HepG2 (cell line): ENCODE data around the gene FEM1B. TPM values are rescaled to one million over a fixed set of nuclear protein-coding genes. Genes with fewer than 3 reads are reported as not detected.

Experiments
- E2F2 ChIP-seq: sonication (generic); formaldehyde crosslinking; IDR thresholded peaks from 2 replicates; pipeline ENCODE4 v1.4.0; 2020; ENCODE audit warnings: missing genetic modification reagents, borderline replicate concordance
- GATAD2A ChIP-seq: IDR thresholded peaks from 2 replicates; pipeline ENCODE4 v1.6.1; 2016
- ISL2 ChIP-seq: sonication (generic); formaldehyde crosslinking; IDR thresholded peaks from 2 replicates; pipeline ENCODE4 v1.5.0; 2020; ENCODE audit warnings: missing genetic modification reagents
- MIER3 ChIP-seq: IDR thresholded peaks from 2 replicates; pipeline ENCODE4 v1.6.1; 2016; ENCODE audit warnings: missing compliant biosample characterization, borderline replicate concordance
- MYC ChIP-seq: sonication (generic); formaldehyde crosslinking; IDR thresholded peaks from 2 replicates; pipeline ENCODE4 v1.9.0; 2021; ENCODE audit warnings: missing genetic modification reagents, borderline replicate concordance
- SNAI1 ChIP-seq: sonication (generic); formaldehyde crosslinking; IDR thresholded peaks from 2 replicates; pipeline ENCODE4 v1.5.0; 2020; ENCODE audit warnings: mild to moderate bottlenecking, missing genetic modification reagents, borderline replicate concordance
- TBP ChIP-seq: sonication (generic); formaldehyde crosslinking; IDR thresholded peaks from 2 replicates; pipeline ENCODE4 v1.5.0; 2020; ENCODE audit warnings: missing genetic modification reagents
- ZFP82 ChIP-seq: sonication (generic); formaldehyde crosslinking; IDR thresholded peaks from 2 replicates; pipeline ENCODE4 v1.5.1; 2020; ENCODE audit warnings: mild to moderate bottlenecking, missing genetic modification reagents, borderline replicate concordance
- ZNF143 ChIP-seq: sonication (generic); formaldehyde crosslinking; IDR thresholded peaks from 2 replicates; pipeline ENCODE4 v1.4.0; 2020; ENCODE audit warnings: missing genetic modification reagents
- ZNF562 ChIP-seq: sonication (generic); formaldehyde crosslinking; IDR thresholded peaks from 2 replicates; pipeline ENCODE4 v1.8.0; 2022; ENCODE audit warnings: missing genetic modification reagents, borderline replicate concordance
- polyA plus RNA-seq, 8 experiments: library from polyadenylated mRNA; depleted of rRNA in 3 of 8; stranded (reverse) in 7 of 8; unstranded in 1 of 8; fragments of >200 nt; fragmentation: Illumina TruSeq in 4 of 8; extraction: Trizol in 4 of 8; gene quantifications; 2 replicates each; pipeline versions ENCODE4 v1.2.1 to v1.2.3, GENCODE V29; 2011 to 2016; ENCODE audit warnings: low read depth in 4 of 8, missing spikeins in 1 of 8, mixed read lengths in 1 of 8; ENCODE audit not compliant: insufficient read depth in 1 of 8
- total RNA-seq, 5 experiments: library from RNA; depleted of rRNA; stranded (reverse); fragments of >200 nt; fragmentation: Illumina TruSeq; extraction: Trizol; gene quantifications; 2 replicates each; pipeline ENCODE4 v1.2.3, GENCODE V29; 2016; ENCODE audit warnings: low read depth in 1 of 5
- TF ChIP-seq, protein P1 (sequence below): sonication (generic); formaldehyde crosslinking; IDR thresholded peaks from 2 replicates; pipeline ENCODE4 v1.4.0; 2020; ENCODE audit warnings: mild to moderate bottlenecking, missing genetic modification reagents
- TF ChIP-seq, protein P2 (sequence below): sonication (generic); formaldehyde crosslinking; IDR thresholded peaks from 2 replicates; pipeline ENCODE4 v1.4.0; 2020; ENCODE audit warnings: missing genetic modification reagents, mild to moderate bottlenecking, borderline replicate concordance
- TF ChIP-seq, protein P3 (sequence below): sonication (generic); formaldehyde crosslinking; IDR thresholded peaks from 2 replicates; pipeline ENCODE4 v1.4.0; 2020; ENCODE audit warnings: mild to moderate bottlenecking, missing genetic modification reagents
- TF ChIP-seq, protein P4 (sequence below): sonication (generic); formaldehyde crosslinking; IDR thresholded peaks from 2 replicates; pipeline ENCODE4 v1.4.0; 2020; ENCODE audit warnings: missing genetic modification reagents
- TF ChIP-seq, protein P5 (sequence below): sonication (generic); formaldehyde crosslinking; IDR thresholded peaks from 2 replicates; pipeline ENCODE4 v1.8.1; 2023; ENCODE audit warnings: mild to moderate bottlenecking, missing genetic modification reagents

Gene FEM1B
- total and polyA plus RNA-seq, 2 of the 13 experiments (the other 11 are each of a cell fraction or from before 2014, with no cell fraction given): 38.1 to 40.0 TPM

GRCh38 chr15:68256675-68257450 is 20.7 kb upstream of the FEM1B start (continued):
- TF ChIP-seq, protein P1, sequence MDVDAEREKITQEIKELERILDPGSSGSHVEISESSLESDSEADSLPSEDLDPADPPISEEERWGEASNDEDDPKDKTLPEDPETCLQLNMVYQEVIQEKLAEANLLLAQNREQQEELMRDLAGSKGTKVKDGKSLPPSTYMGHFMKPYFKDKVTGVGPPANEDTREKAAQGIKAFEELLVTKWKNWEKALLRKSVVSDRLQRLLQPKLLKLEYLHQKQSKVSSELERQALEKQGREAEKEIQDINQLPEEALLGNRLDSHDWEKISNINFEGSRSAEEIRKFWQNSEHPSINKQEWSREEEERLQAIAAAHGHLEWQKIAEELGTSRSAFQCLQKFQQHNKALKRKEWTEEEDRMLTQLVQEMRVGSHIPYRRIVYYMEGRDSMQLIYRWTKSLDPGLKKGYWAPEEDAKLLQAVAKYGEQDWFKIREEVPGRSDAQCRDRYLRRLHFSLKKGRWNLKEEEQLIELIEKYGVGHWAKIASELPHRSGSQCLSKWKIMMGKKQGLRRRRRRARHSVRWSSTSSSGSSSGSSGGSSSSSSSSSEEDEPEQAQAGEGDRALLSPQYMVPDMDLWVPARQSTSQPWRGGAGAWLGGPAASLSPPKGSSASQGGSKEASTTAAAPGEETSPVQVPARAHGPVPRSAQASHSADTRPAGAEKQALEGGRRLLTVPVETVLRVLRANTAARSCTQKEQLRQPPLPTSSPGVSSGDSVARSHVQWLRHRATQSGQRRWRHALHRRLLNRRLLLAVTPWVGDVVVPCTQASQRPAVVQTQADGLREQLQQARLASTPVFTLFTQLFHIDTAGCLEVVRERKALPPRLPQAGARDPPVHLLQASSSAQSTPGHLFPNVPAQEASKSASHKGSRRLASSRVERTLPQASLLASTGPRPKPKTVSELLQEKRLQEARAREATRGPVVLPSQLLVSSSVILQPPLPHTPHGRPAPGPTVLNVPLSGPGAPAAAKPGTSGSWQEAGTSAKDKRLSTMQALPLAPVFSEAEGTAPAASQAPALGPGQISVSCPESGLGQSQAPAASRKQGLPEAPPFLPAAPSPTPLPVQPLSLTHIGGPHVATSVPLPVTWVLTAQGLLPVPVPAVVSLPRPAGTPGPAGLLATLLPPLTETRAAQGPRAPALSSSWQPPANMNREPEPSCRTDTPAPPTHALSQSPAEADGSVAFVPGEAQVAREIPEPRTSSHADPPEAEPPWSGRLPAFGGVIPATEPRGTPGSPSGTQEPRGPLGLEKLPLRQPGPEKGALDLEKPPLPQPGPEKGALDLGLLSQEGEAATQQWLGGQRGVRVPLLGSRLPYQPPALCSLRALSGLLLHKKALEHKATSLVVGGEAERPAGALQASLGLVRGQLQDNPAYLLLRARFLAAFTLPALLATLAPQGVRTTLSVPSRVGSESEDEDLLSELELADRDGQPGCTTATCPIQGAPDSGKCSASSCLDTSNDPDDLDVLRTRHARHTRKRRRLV (CRISPR knock-in tag): no peak
- TF ChIP-seq GATAD2A (CRISPR knock-in tag) (peak; percentile 61), ZNF143 (CRISPR knock-in tag) (0 out of 2 replicates have a peak, but pooled peaks have one; percentile 34), E2F2 (CRISPR knock-in tag) (no peak), SNAI1 (CRISPR knock-in tag) (no peak), ISL2 (peak; percentile 50; the same call in 1 of the 2 replicates), MIER3 (CRISPR knock-in tag) (peak; percentile 54; the same call in 1 of the 2 replicates), ZFP82 (CRISPR knock-in tag) (no peak), TBP (CRISPR knock-in tag) (no peak), MYC (peak; percentile 76; the same call in 1 of the 2 replicates), ZNF562 (CRISPR knock-in tag) (no peak)
- TF ChIP-seq, protein P2, sequence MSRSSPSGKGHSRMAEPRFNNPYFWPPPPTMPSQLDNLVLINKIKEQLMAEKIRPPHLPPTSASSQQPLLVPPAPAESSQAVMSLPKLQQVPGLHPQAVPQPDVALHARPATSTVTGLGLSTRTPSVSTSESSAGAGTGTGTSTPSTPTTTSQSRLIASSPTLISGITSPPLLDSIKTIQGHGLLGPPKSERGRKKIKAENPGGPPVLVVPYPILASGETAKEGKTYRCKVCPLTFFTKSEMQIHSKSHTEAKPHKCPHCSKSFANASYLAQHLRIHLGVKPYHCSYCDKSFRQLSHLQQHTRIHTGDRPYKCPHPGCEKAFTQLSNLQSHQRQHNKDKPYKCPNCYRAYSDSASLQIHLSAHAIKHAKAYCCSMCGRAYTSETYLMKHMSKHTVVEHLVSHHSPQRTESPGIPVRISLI (CRISPR knock-in tag): no peak
- TF ChIP-seq, protein P3, sequence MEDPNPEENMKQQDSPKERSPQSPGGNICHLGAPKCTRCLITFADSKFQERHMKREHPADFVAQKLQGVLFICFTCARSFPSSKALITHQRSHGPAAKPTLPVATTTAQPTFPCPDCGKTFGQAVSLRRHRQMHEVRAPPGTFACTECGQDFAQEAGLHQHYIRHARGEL (CRISPR knock-in tag): no peak
- TF ChIP-seq, protein P4, sequence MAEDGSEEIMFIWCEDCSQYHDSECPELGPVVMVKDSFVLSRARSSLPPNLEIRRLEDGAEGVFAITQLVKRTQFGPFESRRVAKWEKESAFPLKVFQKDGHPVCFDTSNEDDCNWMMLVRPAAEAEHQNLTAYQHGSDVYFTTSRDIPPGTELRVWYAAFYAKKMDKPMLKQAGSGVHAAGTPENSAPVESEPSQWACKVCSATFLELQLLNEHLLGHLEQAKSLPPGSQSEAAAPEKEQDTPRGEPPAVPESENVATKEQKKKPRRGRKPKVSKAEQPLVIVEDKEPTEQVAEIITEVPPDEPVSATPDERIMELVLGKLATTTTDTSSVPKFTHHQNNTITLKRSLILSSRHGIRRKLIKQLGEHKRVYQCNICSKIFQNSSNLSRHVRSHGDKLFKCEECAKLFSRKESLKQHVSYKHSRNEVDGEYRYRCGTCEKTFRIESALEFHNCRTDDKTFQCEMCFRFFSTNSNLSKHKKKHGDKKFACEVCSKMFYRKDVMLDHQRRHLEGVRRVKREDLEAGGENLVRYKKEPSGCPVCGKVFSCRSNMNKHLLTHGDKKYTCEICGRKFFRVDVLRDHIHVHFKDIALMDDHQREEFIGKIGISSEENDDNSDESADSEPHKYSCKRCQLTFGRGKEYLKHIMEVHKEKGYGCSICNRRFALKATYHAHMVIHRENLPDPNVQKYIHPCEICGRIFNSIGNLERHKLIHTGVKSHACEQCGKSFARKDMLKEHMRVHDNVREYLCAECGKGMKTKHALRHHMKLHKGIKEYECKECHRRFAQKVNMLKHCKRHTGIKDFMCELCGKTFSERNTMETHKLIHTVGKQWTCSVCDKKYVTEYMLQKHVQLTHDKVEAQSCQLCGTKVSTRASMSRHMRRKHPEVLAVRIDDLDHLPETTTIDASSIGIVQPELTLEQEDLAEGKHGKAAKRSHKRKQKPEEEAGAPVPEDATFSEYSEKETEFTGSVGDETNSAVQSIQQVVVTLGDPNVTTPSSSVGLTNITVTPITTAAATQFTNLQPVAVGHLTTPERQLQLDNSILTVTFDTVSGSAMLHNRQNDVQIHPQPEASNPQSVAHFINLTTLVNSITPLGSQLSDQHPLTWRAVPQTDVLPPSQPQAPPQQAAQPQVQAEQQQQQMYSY: no peak
- TF ChIP-seq, protein P5, sequence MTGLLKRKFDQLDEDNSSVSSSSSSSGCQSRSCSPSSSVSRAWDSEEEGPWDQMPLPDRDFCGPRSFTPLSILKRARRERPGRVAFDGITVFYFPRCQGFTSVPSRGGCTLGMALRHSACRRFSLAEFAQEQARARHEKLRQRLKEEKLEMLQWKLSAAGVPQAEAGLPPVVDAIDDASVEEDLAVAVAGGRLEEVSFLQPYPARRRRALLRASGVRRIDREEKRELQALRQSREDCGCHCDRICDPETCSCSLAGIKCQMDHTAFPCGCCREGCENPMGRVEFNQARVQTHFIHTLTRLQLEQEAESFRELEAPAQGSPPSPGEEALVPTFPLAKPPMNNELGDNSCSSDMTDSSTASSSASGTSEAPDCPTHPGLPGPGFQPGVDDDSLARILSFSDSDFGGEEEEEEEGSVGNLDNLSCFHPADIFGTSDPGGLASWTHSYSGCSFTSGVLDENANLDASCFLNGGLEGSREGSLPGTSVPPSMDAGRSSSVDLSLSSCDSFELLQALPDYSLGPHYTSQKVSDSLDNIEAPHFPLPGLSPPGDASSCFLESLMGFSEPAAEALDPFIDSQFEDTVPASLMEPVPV (CRISPR knock-in tag): 0 out of 2 replicates have a peak, but pooled peaks have one; percentile 61
